ENCODE measurements around the gene PTGER1.
"Not testable (repeated sequence)": the region's sequence is repeated elsewhere in the genome, so short reads cannot be mapped to it uniquely, and the experiment has no call there.

PTGER1 gene

DNA sequence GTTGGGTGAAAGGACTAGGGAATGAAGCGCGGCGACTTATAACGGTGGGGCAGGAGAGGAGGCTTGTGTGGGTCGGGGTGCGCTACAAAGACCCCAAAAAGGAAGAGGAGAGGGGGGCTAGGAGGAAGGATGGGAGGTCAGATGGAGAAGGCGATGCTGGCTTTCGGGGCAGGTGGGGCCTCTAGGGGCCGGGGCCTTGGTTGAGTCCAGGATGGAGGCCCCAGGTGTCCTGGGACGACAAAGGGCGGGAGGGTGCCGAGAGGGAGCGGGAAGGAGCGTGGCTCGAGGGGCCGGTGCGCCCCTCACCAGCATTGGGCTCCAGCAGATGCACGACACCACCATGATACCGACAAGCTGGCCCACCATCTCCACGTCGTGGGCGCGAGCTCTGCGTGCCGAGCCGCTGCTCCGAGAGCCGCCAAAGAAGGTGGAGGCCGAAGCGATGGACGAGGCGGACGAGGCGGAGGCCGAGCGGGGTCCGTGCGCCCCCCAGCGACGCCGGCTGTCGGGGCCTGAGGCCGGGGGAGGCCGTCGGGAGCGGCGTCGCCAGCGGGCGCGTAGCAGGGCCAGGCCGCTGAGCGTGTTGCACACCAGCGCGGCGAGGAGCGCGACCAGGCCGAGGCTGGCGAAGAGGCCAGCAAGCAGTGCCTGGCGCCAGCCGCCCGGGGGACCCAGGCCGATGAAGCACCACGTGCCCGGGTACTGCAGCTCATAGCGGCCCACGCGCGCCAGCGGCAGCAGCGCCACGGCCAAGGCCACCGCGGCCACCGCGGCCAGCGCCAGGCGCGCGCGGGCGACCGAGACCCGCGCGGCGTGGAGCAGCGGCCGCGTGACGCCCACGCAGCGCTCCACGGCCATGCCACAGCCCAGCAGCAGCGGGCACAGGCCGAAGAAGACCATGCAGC lies 1.8 kb downstream of the PTGER1 start:
- DNase-seq: no peak

DNA sequence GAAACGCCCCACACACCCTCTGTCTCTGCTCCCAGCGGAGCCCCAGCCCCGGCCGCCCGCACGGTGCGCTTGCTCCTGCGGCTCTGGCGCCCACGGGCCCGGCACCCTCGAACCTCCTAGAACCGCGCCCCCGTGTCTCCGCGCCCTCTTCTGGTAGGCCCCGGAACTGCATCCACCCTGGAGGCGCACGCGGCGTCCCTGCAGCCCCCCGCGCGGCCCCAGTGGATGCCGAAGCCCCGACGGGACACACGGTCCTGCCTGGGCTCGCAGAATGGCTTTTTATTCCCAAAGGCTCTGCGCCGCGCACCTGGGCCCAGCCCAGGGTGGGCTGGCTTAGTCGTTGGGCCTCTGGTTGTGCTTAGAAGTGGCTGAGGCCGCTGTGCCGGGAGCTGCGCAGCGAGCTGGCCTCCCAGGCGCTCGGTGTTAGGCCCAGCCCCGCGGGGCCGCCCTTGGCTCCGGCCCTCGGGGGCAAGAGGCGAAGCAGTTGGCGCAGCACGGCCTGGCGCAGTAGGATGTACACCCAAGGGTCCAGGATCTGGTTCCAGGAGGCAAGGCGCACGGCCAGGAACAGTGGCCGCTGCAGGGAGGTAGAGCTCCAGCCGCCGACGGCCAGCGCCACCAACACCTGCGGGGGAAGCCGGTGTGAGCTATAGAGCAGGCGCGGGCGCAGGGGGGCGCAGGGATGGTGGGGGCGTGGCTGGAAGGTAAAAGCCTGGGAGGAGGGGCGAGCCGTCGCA lies 2.8 kb downstream of the PTGER1 start:
- peak; percentile 72 for DNase-seq

DNA sequence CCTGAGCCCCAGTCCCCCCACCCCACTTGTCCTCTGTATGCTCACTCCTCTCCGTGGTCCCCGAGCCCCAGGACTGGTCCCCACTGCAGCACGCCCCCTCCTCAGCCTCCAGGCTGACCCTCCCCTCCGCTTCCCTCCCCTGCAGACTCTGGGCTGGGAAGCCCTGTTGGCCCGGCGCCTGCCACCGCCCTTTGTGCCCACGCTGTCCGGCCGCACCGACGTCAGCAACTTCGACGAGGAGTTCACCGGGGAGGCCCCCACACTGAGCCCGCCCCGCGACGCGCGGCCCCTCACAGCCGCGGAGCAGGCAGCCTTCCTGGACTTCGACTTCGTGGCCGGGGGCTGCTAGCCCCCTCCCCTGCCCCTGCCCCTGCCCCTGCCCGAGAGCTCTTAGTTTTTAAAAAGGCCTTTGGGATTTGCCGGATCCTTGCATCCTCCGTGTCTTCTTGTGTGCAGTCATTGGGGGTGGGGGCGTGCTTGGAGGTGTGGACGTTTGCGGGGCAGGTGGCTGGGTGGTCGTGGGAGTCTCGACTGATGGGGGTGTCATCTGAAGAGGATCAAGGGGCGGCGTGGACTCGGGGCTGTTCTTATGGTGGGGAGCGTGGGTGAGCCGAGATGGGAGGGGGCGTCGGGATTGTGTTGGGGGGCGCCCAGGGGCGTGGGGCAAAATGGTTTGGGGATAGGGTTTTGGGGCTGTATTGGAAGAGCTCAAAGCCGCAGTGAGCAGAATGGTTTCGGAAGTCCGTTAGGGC lies 3.5 kb downstream of the PTGER1 start:
- DNase-seq: no peak

DNA sequence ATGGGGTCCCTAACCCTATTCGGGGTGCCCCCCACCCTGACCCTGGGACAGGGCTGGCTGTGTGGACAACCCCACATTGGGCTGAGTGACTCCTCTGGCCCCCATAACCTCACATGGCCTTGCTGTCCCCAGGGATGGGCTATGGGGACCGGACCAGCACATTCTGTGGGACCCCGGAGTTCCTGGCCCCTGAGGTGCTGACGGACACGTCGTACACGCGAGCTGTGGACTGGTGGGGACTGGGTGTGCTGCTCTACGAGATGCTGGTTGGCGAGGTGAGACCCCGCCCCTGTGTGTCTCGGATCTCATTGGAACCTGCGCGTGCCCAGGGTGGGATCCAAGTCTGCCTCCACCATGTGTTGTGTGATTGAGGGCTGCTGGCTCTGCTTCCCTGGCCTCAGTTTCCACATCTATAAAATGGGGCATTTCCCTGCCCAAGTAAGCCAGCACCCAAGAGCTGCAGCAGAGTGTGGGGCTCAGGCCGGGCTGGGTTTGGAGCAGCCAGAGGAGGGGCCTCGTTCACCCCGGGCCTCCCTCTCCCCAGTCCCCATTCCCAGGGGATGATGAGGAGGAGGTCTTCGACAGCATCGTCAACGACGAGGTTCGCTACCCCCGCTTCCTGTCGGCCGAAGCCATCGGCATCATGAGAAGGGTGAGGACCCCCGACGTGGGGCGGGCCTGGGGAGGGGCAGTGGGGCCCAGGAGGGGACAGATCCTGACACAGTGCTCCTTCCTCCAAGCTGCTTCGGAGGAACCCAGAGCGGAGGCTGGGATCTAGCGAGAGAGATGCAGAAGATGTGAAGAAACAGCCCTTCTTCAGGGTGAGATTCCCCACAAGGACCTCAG lies 4.9 kb downstream of the PTGER1 start:
- DNase-seq: no peak

DNA sequence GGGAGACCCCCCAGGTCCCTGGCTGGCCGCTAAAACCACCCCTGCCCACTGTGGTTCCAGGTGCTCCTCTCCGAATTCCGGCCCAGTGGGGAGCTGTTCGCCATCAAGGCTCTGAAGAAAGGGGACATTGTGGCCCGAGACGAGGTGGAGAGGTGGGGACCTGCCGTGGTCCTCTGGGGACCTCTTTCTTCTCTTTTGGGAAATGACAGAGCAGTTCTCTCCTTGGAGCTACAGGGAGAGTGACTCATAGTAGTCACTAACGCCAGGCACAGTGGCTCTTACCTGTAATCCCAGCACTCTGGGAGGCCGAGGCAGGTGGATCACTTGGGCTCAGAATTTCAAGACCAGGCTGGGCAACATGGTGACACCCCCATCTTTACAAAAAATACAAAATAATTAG lies 7.3 kb downstream of the PTGER1 start:
- no peak for DNase-seq

DNA sequence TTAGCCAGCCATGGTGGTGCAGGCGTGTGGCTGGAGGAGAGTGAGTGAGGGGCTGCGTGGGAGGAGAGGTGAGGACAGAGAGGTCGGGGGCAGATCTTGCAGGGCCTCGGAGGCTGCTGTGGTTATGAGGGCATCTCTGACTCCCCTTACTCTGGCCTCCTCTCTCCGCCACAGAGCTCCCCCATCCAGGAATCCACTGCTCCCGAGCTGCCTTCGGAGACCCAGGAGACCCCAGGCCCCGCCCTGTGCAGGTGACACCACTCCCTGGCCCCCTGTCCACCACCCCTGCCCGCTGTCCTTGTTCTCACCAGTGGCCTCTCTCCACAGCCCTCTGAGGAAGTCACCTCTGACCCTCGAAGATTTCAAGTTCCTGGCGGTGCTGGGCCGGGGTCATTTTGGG lies 7.8 kb downstream of the PTGER1 start:
- no peak for DNase-seq

DNA sequence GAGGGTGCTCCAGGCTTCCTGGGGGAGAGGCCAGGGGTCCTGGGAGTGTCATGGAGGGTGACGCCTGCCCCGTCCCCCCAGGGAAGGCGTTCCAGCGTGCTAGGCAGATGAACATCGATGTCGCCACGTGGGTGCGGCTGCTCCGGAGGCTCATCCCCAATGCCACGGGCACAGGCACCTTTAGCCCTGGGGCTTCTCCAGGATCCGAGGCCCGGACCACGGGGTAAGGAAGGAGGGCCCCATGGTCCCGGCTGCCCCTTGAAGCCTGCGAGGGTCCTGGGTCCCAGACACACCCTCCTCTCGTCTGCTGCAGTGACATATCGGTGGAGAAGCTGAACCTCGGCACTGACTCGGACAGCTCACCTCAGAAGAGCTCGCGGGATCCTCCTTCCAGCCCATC lies 11.4 kb downstream of the PTGER1 start:
- no peak for DNase-seq

DNA sequence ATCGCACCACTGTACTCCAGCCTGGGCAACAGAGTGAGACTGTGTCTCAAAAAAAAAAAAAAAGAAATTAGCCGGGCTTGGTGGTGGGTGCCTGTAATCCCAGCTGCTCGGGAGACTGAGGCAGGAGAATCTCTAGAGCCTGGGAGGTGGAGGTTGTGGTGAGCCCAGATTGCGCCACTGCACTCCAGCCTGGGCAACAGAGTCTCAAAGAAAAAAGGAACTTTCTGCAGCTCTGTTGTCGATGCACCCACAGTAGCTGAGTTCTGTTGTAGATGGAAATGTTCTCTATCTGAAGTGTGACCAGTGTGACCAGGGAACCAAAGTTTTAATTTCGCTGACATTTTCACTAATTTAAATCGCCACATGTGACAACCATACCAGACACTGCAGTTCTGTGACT lies 12.8 kb downstream of the PTGER1 start:
- not testable (repeated sequence) for DNase-seq

DNA sequence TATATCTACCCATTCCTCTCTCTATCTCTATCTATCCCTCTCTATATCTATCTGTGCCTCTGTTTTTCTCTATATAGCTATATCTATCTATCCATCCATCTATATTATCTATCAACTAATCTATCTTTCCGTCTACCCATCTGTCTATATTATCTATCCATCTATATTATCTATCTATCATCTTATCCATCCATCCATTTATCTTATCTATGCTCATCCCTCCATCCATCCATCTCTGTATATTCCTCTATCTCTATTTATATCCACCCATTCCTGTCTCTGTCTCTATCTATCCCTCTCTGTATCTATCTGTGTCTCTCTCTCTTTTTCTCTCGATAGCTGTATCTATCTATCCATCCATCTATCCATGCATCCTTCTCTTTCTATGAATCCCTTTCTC lies 14.2 kb downstream of the PTGER1 start:
- no peak for DNase-seq

DNA sequence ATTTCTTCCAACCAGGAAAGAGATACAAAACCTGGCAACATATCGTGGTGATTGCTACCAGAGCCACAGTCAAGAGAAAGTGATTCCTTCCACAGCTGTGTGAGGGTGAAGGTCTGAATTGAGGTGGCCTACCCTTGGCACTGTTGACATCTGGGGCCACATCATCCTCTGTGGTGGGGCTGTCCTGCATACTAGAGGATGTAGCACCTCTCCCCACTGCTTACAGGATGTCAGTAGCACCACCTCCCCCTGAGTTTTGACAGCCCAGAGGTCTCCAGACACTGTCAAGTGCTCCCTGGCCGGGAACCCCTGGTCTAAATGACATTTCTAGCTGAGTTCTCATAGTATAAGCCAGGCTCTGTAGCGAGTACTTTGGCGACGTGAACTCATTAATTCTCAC lies 15.5 kb downstream of the PTGER1 start:
- peak; percentile 54 for DNase-seq

DNA sequence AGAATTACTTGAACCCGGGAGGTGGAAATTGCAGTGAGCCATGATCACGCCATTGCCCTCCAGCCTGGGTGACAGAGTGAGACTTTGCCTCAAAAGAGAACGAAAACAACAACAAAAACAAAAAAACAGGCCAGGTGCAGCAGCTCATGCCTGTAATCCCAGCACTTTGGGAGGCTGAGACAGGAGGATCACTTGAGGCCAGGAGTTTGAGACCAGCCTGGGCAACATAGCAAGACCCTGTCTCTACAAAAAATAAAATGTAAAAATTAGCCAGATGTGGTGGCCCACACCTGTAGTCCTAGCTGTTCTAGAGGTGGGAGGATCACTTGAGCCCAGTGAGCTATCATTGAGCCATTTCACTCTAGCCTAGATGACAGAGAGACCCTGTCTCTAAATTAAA lies 22.9 kb downstream of the PTGER1 start:
- not testable (repeated sequence) for DNase-seq

DNA sequence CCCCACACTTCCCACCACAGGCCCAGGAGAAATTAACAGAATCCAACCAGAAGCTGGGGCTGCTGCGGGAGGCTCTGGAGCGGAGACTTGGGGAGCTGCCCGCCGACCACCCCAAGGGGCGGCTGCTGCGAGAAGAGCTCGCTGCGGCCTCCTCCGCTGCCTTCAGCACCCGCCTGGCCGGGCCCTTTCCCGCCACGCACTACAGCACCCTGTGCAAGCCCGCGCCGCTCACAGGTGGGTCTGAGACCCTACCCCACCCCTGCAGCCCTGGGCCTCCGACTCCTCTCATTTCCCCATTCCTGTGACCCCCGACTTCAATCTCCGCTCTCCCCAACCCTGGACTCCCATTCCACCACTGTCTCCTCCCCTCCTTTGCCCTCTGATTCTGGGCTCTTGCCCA lies 24.3 kb downstream of the PTGER1 start:
- DNase-seq: no peak

DNA sequence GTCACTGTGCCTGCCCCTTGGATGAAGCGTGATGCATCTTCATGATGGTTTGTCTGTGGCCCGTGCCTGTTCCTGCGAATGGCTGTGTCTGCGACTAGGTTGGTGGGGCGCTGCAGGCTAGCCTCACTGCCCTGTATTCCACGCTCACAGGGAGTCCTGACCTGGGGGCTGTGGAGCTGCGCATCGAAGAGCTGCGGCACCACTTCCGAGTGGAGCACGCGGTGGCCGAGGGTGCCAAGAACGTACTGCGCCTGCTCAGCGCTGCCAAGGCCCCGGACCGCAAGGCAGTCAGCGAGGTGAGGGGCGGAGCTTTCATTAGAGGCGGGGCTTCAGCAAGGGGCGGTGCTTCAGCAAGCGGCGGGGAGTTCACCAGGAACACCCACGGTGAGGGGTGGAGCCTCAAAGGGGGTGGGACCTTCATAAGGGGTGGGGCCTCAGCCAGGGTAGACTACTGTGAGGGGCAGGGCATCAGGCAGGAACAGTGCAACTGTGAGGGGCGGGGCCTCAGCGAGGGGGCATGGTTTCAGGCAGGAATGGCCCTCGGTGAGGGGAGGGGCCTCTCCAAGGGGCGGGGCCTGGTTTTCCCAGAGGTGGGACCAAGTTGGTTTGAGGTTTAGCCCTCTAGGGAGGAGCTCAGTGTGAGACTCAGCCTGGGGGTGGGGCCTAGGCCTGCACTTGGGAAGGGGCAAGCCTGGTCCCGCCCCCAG lies 24.8 kb downstream of the PTGER1 start:
- DNase-seq: peak; percentile 79

DNA sequence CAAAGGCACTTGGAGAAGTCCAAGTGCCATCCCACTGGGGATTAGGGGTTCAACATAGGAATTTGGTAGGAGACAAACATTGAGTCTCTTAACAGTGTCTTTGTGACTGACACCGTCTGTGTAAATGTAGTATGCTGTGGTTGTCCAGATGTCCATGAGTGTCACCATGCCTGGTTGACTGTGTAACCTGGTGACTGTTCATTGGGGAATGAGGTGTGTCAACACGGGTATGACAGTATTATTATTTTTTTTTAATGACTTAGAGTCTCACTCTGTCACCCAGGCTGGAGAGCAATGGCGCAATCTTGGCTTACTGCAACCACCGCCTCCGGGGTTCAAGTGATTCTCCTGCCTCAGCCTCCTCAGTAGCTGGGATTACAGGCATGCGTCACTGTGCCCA lies 25.8 kb downstream of the PTGER1 start:
- no peak for DNase-seq

DNA sequence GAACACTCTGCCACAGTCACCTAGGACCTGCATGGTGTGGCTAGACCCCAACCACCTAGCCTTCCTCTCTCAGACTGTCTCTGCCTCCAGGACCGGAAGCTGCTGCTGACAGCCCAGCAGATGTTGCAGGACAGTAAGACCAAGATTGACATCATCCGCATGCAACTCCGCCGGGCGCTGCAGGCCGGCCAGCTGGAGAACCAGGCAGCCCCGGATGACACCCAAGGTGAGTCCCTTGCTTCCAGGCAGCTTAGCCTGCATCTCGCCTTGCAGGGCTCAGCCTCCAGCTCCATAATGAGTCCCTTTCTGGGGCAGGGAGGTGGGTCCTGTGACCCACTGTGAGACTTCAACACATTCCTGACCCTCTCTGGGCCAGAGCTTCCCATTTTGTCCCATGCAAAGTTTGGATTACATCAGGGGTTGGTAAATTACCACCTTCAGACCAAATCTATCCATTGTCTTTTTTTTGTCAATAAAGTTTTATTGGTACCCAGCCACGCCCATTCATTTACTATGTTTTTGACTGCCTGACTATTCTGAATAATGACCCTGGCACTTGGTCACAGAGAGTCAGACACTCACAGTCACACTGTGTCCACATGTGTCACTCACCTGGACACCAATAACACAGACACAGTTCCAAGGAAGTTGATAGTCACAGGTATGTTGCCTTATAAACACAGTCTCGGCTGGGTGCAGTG lies 28.7 kb downstream of the PTGER1 start:
- DNase-seq: no peak

DNA sequence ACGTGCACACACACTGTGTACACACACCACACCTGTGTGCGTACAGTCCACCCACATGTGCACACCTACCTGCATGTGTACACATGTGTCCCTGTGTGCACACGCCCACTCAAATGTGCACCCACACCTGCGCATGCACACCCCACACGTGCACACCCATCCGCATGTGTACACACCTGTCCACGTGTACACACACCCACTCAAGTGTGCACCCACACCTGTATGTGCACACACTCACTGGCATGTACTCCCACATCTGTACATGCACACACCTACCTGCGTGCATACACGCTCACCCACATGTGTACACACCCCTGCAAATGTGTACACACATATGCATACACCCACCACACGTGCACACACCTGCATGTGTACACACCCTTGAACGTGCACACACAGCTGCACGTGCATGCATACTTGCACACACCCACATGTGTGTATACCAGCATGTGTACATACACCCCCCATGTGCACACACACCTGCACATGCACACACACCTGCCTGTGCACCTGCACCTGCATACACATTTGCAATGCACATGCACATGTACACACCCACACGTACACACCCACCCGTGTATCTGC lies 31.4 kb downstream of the PTGER1 start:
- no peak for DNase-seq

DNA sequence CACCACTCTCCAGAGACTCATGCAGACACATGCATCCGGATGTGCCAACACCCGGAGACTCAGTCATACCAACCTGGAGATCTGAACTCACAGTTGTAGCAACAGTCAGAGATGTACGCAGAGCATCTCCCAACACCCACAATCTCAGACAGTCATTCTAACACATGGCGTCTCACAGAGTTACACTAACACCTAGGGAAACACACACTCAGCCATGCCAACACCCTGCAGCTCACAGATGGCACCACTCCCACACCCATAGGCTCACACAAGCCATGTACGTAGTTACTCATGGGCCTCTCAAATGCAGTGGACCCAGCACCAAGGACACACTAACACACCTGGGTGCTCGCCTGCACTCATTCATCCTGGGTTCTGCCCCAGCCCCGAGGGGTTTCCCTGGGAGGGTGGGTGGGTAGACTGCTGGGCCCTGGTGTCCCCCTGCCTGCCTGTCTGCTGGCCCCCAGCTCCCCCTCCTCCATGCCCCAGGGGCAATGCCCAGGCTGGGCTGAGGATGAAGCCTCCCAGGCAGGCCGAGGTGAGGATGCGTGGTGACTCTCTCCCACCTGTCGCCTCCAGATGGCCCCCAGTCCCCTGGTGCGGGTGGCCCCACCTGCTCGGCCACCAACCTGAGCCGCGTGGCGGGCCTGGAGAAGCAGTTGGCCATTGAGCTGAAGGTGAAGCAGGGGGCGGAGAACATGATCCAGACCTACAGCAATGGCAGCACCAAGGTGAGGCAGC lies 32.1 kb downstream of the PTGER1 start:
- no peak for DNase-seq

DNA sequence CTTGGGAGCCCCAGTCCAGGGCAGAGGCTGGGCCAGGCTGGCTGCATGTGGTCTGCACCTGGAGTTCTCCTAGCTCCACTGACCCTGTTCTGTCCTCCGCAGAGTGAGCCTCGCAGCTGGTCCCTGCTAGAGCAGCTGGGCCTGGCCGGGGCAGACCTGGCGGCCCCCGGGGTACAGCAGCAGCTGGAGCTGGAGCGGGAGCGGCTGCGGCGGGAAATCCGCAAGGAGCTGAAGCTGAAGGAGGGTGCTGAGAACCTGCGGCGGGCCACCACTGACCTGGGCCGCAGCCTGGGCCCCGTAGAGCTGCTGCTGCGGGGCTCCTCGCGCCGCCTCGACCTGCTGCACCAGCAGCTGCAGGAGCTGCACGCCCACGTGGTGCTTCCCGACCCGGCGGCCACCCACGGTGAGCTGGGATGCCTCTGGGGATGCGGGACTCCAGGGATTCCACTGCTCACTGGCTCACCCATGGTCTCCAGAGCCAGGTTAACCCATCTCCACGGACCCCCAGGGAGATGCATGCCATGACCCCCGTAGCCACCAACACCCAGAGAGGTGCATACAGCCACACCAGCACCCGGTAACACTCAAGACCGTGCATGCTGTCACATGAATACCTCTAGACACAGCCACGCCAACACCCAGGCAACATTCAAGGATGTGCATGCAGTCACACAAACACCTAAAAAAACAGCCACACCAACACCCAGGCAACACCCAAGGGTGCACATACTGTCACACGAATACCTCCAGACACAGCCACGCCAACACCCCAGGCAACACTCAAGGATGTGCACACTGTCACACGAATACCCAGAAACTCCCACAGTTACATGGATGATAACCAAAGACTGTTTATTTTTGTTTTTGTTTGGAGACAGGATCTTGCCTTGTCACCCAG lies 33.9 kb downstream of the PTGER1 start:
- no peak for DNase-seq

DNA sequence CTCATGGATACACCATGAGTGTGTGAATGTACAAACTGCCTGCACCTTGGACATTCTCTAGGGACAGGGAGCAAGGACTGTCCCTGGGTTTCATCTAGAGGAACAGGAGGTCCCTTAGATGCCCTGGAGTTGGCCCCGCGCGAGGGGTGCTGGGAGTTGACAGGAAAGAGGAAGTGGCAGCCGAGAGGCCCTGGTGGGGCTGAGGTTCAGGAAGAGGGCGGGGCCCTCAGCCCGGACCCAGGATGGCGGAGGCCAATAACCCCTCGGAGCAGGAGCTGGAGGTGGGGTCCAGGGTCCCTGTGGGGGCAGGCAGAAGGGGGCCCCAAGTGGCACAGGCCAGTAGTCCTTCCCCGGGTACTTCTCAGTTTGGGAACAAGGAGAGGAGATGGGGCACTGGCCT lies 35.1 kb downstream of the PTGER1 start:
- DNase-seq: peak; percentile 78
